Heart right ventricle (tissue), 16 donors: Measurements from ENCODE around the gene MAST3. TPM values are rescaled to one million over a fixed set of nuclear protein-coding genes. Genes with fewer than 3 reads are reported as not detected.

Experiments
- ATAC-seq, 8 donors: fragments of 200-7000 bp; cut with Tn5 transposase; one replicate each; pipeline ENCODE4 v1.9.1; 2020; ENCODE audit warnings: mild to moderate bottlenecking in 8 of 8, moderate library complexity in 8 of 8, moderate number of reproducible peaks in 1 of 8
- DNase-seq, 2 donors: peaks; one replicate each; pipeline ENCODE4 v3.0.0-alpha.2; 2020
- H3K27ac ChIP-seq, 10 donors: fragments of 200-600 bp; sonication (generic) in 2 of 10; one replicate each; pipeline versions ENCODE4 v1.5.0 to v1.8.0; 2020 to 2022; ENCODE audit warnings: mild to moderate bottlenecking in 3 of 10
- H3K27me3 ChIP-seq, 7 donors: fragments of 200-600 bp; one replicate each; pipeline ENCODE4 v1.8.0; 2021 to 2022; ENCODE audit warnings: mild to moderate bottlenecking in 2 of 7
- H3K36me3 ChIP-seq, 9 donors: fragments of 200-600 bp; sonication (generic) in 1 of 9; one replicate each; pipeline versions ENCODE4 v1.5.0 to v1.8.0; 2020 to 2022; ENCODE audit warnings: mild to moderate bottlenecking in 2 of 9
- H3K4me1 ChIP-seq, 9 donors: fragments of 200-600 bp; sonication (generic) in 1 of 9; one replicate each; pipeline versions ENCODE4 v1.5.0 to v1.8.0; 2020 to 2022; ENCODE audit warnings: mild to moderate bottlenecking in 4 of 9
- H3K4me3 ChIP-seq, 10 donors: fragments of 200-600 bp; sonication (generic) in 2 of 10; one replicate each; pipeline versions ENCODE4 v1.5.0 to v1.8.0; 2020 to 2022; ENCODE audit warnings: mild to moderate bottlenecking in 7 of 10, moderate library complexity in 2 of 10
- H3K9me3 ChIP-seq, 11 donors: fragments of 200-600 bp in 10 of 11; sonication (generic) in 2 of 11; one replicate each; pipeline versions ENCODE4 v1.5.0 to v1.8.0; 2013 to 2022; ENCODE audit warnings: mild to moderate bottlenecking in 2 of 11, control low read depth in 1 of 11, moderate library complexity in 1 of 11
- WGBS, 2 donors: extraction: QIAGEN DNeasy Blood & Tissue Kit; methylation state at CpG; one replicate each; pipeline ENCODE4 v1.1.7; 2013; ENCODE audit warnings: inconsistent platforms in 1 of 2; 5-methylcytosine and 5-hydroxymethylcytosine counted together
- intact Hi-C, 10 donors: fragments of 100-400 bp; cut with DNase I; formaldehyde crosslinking; loops; one replicate each; pipeline versions ENCODE4 v1.11.1 to v1.14.2; 2022
- polyA plus RNA-seq, 2 donors: library from polyadenylated mRNA; stranded (reverse); fragments of 200-250 nt; gene quantifications; one replicate each; pipeline ENCODE4 v1.2.3, GENCODE V29; 2013
- total RNA-seq, 10 donors: library from RNA; stranded (reverse); fragmentation: NEBNext Ultra II Directional in 3 of 10; extraction: Animal tissue kit (Norgen Biotek cat#: 25700) in 3 of 10; gene quantifications; one replicate each; pipeline versions ENCODE4 v1.2.1 to v1.2.4, GENCODE V29; 2021 to 2023
- TF ChIP-seq, protein P1 (sequence below), 9 donors: fragments of 200-600 bp; sonication (generic) in 2 of 9; IDR thresholded peaks; one replicate each; pipeline versions ENCODE4 v1.5.0 to v1.8.0; 2021 to 2022; ENCODE audit warnings: antibody characterized with exemption in 9 of 9, mild to moderate bottlenecking in 5 of 9, moderate library complexity in 1 of 9
- donor health status: Arrhythmogenic right ventricular cardiomyopathy.
- donor health status: ischemic (EF 13 %, LVEDD 7.1; RV severe dilation, severe dysfunction).
- donor health status: healthy with polysubstance abuse.
- donor health status: DM: no; HTN: yes; CAD: no.
- donor health status: DM: no; HTN: no; CAD: no.
- donor health status: ischemic (EF 25% LVEDD 6.9; RV normal size, moderate dysfunction).
- donor health status: ischemic (EF 25% LVEDD 5.7; RV mildly dilated, moderate dysfunction).
- donor health status: healthy.
- donor health status: DM: yes; HTN: yes; CAD: no.
- donor health status: Ischemic cardiomyopathy.
- donor health status: ischemic (EF 35%, LVEDD 5.7; RV mildly dilated, moderate dysfunction).
- donor health status: nonischemic (EF 11% LVEDD 7.7; RV severe dilation, severe dysfunction).
- donor health status: DM: yes; HTN: yes; CAD: no.
- donor health status: PGD.
- donor health status: ischemic (EF 29% LVEDD 5.4; RV normal size, mild dysfunction).
- donor health status: nonischemic (EF 23%, LVEDD 6.1; RV moderate dilation, normal function).

MAST3 gene
- total and polyA plus RNA-seq, 12 donors, result 1.5 to 6.4 (median 4.1) TPM

GRCh38 chr19:18072335-18072734 is 25.2 kb upstream of the MAST3 start:
- intact Hi-C loops, result no loop called here
- peaks cover 0 to 21% (median 9%) of the 10 kb centered on the region in 7 donors for H3K27me3 ChIP-seq

GRCh38 chr19:18073197-18073596 is 24.4 kb upstream of the MAST3 start:
- ATAC-seq (no peak), DNase-seq (no peak)
- H3K27me3 ChIP-seq, result peaks cover 0 to 21% (median 9%) of the 10 kb centered on the region in 7 donors
- TF ChIP-seq, protein P1, sequence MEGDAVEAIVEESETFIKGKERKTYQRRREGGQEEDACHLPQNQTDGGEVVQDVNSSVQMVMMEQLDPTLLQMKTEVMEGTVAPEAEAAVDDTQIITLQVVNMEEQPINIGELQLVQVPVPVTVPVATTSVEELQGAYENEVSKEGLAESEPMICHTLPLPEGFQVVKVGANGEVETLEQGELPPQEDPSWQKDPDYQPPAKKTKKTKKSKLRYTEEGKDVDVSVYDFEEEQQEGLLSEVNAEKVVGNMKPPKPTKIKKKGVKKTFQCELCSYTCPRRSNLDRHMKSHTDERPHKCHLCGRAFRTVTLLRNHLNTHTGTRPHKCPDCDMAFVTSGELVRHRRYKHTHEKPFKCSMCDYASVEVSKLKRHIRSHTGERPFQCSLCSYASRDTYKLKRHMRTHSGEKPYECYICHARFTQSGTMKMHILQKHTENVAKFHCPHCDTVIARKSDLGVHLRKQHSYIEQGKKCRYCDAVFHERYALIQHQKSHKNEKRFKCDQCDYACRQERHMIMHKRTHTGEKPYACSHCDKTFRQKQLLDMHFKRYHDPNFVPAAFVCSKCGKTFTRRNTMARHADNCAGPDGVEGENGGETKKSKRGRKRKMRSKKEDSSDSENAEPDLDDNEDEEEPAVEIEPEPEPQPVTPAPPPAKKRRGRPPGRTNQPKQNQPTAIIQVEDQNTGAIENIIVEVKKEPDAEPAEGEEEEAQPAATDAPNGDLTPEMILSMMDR (IDR thresholded peaks at IDR 0.05), result no peak
- 77 to 79% methylated on average over 4 of the region's 4 CpGs for WGBS, 2 donors
- H3K4me3 ChIP-seq, result no peak overlapping the region
- H3K9me3 ChIP-seq, result no peaks in the 10 kb centered on the region
- no peaks in the 10 kb centered on the region for H3K4me1 ChIP-seq
- intact Hi-C loops, result no loop called here
- H3K36me3 ChIP-seq, result peaks cover 0 to 41% (median 0%) of the 10 kb centered on the region in 9 donors
- no peak overlapping the region for H3K27ac ChIP-seq

More at GRCh38 chr19:18072335-18072734, 25.2 kb upstream of the MAST3 start:
- DNase-seq (no peak), ATAC-seq (no peak)
- Histone ChIP-seq H3K4me3 (no peak overlapping the region), H3K36me3 (peaks cover 0 to 41% (median 0%) of the 10 kb centered on the region in 9 donors), H3K9me3 (no peaks in the 10 kb centered on the region), H3K4me1 (no peaks in the 10 kb centered on the region), H3K27ac (no peak overlapping the region)
- 81 to 90% methylated on average over 6 of the region's 6 CpGs for WGBS, 2 donors
- TF ChIP-seq, protein P1 (IDR thresholded peaks at IDR 0.05), result no peak

DNA sequence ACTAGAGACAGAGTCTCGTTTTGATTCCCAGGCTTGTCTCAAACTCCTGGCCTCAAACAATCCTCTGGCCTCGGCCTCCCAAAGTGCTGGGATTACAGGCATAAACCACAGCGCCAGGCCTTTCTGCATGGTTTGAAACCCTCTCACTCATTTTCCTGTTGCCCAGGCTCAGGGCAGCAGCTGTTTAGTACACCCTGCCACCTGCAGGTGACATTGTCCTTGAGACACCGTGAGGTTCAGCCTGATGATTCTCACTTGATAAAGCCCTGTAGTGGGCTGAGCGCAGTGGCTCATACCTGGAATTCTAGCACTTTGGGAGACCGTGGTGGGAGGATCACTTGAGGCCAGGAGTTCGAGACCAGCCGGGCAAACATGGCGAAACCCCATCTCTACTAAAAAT is 23.4 kb upstream of the MAST3 start:
- Histone ChIP-seq H3K27ac (no peak overlapping the region), H3K27me3 (peaks cover 0 to 19% (median 9%) of the 10 kb centered on the region in 7 donors), H3K4me1 (no peaks in the 10 kb centered on the region), H3K36me3 (peaks cover 0 to 41% (median 0%) of the 10 kb centered on the region in 9 donors), H3K9me3 (no peaks in the 10 kb centered on the region), H3K4me3 (no peak overlapping the region)
- 68 to 71% methylated on average over 9 of the region's 9 CpGs for WGBS, 2 donors
- DNase-seq, result no peak
- intact Hi-C loops, result no loop called here
- ATAC-seq, result no peak
- TF ChIP-seq, protein P1 (IDR thresholded peaks at IDR 0.05), result no peak

- intact Hi-C loops, result no loop called here
- TF ChIP-seq, protein P1 (IDR thresholded peaks at IDR 0.05), result no peak
- no peak for DNase-seq
- no peak overlapping the region for H3K4me3 ChIP-seq
- no peak for ATAC-seq
- H3K9me3 ChIP-seq, result no peaks in the 10 kb centered on the region
- H3K4me1 ChIP-seq, result peaks cover 0 to 28% (median 0%) of the 10 kb centered on the region in 9 donors
- WGBS, 2 donors, result 72 to 75% methylated on average over 8 of the region's 8 CpGs
- no peak overlapping the region for H3K27ac ChIP-seq
- peaks cover 0 to 19% (median 0%) of the 10 kb centered on the region in 7 donors for H3K27me3 ChIP-seq
- H3K36me3 ChIP-seq, result peaks cover 0 to 9% (median 0%) of the 10 kb centered on the region in 9 donors
Measured at GRCh38 chr19:18083929-18084684, 13.5 kb upstream of the MAST3 start.
